IPS-NIHi7 (cell line): Measurements from ENCODE around the gene TTC9.
A peak's percentile ranks its signal among the peaks of the same experiment; 100 is the strongest.
"Not testable (repeated sequence)": the region's sequence is repeated elsewhere in the genome, so short reads cannot be mapped to it uniquely, and the experiment has no call there.

ENCODE experiments used
- DNase-seq: peaks from one replicate; pipeline ENCODE4 v3.0.0; 2012; ENCODE audit warnings: mixed read lengths; ENCODE audit errors: extremely low spot score

Gene TTC9

DNA sequence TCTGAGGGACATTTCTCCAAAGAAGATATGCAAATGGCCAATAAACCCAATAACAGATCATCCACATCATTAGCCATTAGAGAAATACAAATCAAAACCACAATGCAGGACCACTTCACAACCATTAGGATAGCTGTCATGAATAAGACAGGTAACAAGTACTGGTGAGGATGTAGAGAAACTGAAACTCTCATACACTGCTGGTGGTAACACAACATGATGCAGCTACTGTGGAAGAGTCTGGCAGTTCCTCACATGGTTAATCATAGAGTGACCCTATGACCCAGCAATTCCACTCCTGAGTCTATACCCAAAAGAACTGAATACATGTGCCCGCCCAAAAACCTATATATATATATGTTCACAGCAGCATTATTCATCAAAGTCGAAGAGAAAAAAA is 39.0 kb downstream of the TTC9 start:
- no peak for DNase-seq

GRCh38 chr14:70683983-70684382 is 42.3 kb downstream of the TTC9 start:
- no peak for DNase-seq

DNA sequence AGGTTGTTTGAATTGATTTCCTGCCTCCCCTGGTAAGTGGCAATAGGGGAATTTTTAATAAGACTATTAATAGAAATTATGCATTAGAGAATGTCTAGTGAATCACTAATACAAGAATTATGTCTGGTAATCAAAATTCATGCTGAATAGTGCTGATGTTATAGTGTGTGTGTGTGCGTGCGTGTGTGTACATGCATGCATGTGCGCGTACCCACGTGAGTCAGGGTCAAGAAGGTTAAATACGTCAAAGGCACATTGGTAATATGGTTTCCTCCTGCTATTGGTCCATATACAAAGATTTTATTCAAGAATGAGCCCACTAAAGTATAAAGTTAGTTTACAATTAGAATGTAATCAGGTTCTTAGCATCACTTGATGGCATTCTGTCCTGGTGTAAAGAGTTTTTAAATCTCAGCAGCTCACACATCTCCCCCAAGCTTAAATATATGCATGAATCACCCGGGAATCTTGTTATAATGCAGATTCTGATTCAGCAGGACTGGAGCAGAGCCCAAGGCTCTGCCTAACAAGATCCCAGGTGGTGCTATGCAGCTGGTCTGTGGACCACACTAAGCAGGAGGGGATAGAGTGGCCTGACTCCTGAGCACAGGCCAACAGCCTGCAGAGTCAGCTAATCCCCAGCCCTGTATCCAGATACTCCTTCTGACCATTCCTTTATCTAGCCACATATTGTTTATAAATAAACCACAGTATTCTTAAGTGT is 43.9 kb downstream of the TTC9 start:
- DNase-seq: peak; percentile 59

DNA sequence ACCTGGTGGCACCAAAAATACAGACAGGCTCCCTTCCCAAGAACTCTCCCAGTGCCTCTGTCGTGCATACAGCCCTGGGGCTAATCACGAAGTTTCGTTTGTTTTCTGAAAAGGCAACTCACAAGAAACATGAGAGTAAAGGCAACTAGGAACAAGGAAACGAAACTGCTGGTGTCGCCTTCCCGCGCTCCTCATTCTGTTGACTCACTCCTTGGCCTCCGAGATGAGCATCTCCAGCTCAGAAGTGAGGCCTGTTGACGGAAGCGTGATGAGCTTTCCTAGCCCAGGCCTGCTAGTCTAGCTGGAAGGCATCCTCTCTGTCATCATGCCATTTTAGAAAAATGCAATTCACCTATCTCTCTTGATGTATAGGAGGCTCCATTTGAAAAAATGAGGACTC is 50.5 kb downstream of the TTC9 start:
- DNase-seq: no peak

DNA sequence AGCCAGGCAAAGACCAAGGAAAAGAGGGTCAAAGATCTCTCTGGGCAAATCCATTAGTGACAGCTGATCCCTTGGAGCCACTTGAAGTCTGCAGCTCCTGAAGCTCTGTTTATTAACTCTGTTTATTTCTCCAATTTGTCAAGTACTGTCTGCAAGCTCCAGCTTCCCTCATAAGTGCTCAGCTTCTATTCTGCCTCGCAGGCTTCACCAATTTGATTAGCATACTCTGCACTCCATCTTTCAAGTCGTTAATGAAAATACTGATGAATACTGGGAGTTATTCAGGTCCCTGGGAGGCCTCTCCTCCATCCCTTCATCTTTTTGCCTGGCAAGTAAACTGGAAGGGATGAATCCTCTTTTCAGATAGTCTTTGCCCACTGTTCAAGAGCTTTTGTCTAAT is 54.3 kb downstream of the TTC9 start:
- DNase-seq: no peak

- DNase-seq: no peak
Observed at GRCh38 chr14:70697701-70698100, 56.0 kb downstream of the TTC9 start.

GRCh38 chr14:70698288-70698687 is 56.6 kb downstream of the TTC9 start:
- DNase-seq: no peak

GRCh38 chr14:70699646-70700045 is 57.9 kb downstream of the TTC9 start:
- DNase-seq: no peak

- no peak for DNase-seq
Observed at GRCh38 chr14:70700955-70701585, 59.4 kb downstream of the TTC9 start.

DNA sequence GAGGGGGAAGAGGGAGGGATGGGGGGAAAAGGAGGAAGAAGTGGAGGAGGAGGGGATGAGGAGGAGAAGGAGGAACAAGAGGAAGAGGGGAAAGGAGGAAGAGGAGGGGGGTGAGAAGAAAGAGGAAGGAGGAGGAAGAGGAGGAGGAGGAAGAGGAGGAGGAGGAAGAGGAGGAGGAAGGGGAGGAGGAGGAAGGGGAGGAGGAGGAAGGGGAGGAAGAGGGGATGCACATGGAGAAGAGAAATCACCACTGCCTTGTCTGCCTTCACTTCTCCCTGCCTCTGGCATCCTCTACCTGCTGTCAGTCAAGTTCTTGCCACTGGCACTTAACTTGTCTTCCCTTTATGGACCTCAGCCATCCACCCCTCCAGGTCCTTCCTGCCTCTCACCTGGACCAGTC is 59.9 kb downstream of the TTC9 start:
- no peak for DNase-seq

GRCh38 chr14:70702161-70702560 is 60.4 kb downstream of the TTC9 start:
- DNase-seq: no peak

- not testable (repeated sequence) for DNase-seq
Observed at GRCh38 chr14:70703621-70704168, 62.0 kb downstream of the TTC9 start.

- no peak for DNase-seq
Observed at GRCh38 chr14:70704960-70705359, 63.2 kb downstream of the TTC9 start.

- no peak for DNase-seq
Observed at GRCh38 chr14:70706177-70706576, 64.5 kb downstream of the TTC9 start.

DNA sequence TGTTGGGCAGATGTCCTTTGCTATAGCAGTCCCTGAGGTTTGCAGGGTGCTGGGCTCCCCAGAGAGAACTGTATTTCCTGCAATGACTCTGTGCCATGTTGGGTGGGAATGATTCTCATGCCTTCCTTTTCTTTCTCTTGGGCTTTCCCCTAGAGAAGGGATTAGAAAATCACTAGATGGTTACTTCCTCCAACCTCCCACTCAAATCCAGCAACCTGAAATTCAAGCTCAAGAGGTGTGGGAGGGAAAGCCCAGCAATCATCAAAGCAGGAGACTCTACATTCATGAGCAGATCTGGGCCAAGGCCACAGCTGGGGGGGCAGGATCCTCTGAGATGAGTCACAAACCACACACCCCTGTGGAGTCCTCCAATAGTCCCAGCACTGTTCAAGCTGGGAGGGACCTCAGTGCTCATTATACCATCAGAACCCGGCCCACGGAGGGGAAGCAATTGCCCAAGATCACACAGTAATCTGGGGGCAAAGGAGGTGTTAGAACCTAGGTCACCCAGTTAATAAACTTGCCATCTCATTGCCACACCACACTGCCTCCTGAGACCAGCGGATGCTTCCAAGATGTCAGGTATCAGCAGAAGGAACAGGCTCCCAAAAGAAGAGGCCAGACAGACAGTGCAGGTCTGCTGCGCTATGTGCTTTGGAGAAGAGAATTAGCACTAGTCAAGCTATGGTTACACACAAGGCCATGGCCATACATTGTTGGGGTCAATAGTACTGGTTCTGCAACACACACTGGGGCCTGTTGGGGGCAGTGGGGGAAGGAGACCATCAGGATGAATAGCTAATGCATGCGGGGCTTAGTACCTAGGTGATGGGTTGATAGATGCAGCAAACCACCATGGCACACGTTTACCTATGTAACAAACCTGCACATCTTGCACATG is 65.7 kb downstream of the TTC9 start:
- DNase-seq: peak; percentile 58

DNA sequence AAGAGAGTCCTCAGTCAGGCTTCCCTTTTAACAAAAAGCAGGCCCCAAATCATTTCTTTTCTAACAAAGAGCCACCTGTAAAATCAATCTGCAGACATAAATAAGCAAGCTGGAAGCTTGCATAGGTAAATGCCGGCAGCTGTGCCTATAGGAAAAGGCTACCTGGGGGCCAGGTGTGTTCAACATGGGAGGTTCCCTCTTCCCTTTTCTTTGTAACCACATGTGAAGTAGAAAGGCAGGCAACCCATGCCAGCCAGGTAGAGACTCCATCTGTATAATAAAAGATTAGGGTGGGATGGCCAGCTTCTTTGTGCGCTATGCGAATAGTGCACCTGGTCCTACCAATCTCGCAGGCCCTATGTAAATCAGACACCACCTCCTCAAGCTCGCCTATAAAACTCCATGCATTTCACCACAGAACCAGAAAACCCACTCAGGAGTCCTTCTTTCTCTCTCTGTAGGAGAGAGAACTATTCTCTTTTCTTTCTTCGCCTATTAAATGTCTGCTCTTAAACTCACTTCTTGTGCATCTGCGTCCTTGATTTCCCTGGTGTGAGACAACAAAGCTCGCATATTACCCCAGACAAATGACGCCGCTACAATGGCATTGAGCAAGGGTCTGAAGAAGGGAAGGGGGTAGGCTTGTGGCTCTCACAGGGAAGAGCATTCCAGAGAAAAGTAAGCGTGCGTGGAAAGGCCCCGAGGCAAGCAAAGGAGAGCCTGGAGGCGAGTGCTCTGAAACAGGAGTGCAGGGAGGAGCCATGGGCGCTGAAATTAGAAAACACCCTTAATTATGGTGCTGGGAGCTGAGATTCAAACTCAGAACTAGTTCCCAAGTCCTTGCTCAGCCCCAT is 67.2 kb downstream of the TTC9 start:
- no peak for DNase-seq

GRCh38 chr14:70709726-70710382 is 68.1 kb downstream of the TTC9 start:
- DNase-seq: no peak

DNA sequence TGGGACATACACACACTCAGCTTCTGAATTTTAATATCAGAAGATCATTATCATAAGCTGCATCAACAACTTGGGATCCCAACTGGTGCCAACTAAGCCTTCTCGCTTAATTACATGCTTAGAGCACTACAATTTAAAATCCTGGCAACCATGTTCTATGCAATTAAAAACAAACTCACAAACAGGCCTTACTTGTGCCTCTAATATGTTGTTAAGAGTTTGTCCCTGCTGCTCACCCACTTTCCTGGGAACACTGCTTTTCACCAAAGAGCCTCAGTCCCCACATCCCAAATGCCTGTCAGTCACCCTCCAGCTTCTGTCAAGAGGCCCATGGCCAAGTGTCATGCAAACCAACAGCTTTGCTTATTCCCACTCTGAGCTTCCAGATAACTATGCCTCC is 69.7 kb downstream of the TTC9 start:
- no peak for DNase-seq

GRCh38 chr14:70713096-70713495 is 71.4 kb downstream of the TTC9 start:
- DNase-seq: no peak

DNA sequence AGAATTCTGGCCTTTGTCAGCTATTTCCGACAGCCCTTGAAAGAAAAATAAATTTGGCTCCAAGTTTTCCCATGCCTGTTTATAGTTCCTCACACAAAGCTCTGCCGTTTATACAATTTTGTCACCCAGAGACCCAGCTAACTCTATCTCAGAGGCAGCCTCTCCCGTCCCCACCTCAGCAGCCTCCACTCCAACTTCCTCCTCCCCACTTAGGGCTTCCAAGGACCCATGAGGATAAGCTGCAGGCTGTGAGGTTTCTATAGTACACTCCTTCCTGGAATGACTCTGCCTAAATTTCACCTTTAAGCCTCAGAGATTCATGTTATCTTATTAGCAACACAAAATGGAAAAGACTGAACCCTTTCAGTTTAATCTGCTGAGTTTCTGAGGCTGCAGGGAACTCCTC is 71.8 kb downstream of the TTC9 start:
- no peak for DNase-seq

DNA sequence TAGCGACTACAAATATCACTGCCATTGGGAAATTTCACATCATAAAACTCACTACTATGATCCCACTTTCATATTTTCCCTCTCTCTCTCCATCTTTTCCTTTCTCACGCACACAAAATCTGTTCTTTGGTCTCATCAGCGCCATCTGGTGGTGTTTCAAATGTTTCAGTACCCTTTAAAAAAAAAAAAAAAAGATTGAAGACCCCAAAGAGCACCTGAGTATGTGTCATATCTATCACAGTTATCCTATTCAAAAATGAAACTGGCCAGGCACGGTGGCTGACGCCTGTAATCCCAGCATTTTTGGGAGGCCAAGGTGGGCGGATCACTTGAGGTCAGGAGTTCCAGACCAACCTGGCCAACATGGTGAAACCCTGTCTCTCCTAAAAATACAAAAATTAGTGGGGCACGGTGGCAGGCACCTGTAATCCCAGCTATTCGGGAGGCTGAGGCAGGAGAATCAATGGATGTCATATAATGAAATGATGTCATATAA is 72.4 kb downstream of the TTC9 start:
- DNase-seq: peak; percentile 45
